ENCODE data around the gene TYW5.

- TF ChIP-seq CTCF (IDR thresholded peaks at IDR 0.05; ENCODE audit: low read depth, low read length, poor library complexity, severe bottlenecking): peak; percentile 33
- no peak for TF ChIP-seq EZH2phosphoT487 (IDR thresholded peaks at IDR 0.05; ENCODE audit: borderline replicate concordance, low read length)
Measured at GRCh38 chr2:199955339-199956061, at the start of gene TYW5, which contains the start of gene MAIP1.
